DLD1 (cell line): ENCODE data around the gene C9orf153.

ENCODE experiments used
- in situ Hi-C: cut with HindIII; loops from 2 replicates; pipeline ENCODE4 v1.10.0; 2017; ENCODE audit warnings: low sequenced_read_pairs

The C9orf153 gene

DNA sequence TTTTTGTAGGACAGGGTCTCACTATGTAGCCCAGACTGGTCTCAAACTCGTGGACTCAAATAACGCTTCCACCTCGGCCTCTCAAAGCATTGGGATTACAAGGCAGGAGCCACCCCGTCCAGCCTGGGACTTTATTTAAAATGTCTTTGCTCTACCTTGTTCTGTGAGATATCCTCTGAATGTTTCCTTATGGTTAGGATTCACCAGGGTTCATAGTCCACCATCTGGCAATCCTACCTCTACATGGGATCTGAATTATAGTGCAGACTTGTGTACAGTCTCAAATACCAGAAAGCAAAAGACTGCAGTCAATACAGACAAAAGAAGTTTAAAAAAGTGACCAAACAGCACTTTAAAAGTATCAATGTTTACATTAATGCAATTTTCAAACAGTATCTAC is 12.8 kb upstream of the C9orf153 start:
- in situ Hi-C loops = no loop called here

DNA sequence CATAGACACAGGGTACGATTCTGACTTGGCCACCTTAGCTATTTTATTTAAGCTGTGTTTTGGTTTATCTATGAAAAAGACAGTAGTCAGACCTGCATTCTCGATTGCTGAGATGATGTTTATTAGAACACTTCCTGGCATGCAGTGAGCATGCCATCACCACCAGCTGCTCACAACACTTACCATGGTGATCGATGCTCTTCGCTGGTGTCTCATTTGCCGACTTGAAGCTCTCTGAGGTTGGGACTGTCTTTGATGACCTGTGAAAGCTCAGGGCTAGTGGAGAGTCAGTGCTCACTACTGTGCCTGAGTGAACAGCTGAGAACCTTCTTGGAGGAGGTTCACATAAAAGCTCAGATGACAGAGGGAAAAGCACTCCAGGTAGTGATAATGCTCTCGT is 4.4 kb upstream of the C9orf153 start:
- in situ Hi-C loops = no loop called here

DNA sequence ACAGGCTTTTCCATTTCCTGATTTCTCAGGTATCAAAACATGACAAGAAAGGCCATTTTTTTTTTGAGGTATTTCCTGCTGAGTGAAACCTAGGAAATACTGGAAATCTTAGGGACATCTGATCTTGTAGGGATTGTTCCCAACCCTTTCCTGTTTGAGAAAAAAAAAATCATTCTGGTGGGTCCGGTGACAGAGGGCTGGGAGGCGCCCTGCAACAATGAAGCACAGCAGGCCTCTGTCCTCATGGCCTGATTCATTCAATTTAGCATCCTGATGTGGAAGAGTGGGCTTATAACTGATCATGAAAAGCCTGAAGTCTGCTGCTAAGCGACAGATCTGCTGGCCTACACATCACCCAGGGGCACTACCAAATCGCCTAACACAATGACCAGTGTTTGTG is 3.0 kb upstream of the C9orf153 start:
- in situ Hi-C loops = no loop called here

DNA sequence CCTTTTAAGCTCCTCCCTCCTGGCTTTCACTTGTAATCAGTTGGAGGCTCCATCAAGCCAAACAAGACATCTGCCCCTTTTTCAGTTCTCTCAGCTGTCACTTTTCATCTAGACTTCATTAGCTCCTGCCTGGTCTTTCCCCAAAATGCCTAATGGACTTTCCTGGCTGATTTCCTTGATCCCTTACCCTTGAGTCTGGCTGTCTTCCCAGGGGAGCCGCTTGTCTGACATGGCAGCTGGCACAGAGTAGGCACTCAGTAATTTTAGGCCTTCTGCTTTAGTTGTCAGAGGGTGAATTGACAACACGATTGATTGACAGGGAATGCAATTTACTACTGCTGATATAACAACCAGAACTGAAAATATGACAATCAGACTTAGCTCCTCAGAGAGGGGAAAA is 2.1 kb downstream of the C9orf153 start:
- in situ Hi-C loops = no loop called here

DNA sequence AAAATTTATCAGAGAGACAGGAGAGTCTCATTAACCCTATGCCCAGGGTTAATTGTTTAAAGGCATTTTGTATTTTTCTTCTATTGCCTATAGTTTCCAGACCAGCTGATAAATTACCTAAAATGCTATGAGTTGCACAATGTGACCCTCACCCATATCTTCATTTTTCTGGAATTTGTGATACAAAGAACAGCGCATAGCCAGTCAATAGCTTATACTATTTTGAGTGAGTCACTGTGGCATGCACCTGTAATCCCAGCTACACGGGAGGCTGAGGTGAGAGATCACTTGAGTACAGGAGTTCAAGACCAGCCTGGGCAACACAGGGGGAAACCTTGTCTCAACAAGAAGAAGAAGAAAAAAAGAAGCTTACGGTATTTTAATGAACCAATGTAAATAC is 2.8 kb downstream of the C9orf153 start:
- in situ Hi-C loops = no loop called here

DNA sequence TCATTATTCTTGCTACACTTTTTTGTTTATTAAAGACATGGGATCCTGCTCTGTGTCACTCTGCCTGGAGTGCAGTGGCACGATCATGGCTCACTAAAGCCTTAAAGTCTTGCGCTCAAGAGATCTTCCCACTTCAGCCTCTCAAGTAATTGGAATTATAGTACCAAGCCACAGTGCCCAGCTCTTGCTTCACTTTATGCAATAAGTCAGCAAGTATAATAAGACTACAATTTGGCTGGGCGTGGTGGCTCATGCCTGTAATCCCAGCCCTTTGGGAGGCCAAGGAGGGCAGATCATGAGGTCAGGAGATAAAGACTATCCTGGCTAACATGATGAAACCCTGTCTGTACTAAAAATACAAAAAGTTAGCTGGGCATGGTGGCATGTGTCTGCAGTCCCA is 5.9 kb downstream of the C9orf153 start:
- in situ Hi-C loops = no loop called here

DNA sequence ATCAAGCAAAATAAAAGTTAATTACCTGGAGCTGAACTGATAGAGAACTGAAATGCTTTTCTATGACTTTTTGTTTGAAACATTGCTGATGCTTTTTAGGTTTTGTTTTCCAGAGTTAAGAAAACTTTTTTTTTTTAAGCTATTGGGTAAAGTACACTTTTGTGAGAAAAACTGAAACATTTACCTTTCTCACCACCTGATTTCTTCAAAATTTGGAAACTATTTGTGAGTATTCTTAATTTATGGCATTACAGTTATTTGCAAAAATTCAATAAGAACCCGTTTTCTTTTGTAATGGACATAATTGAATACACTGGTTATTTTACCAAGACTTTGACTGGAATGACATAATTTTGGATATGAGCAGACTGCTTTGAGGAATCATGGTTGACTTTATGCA is 6.6 kb downstream of the C9orf153 start:
- in situ Hi-C loops = no loop called here

DNA sequence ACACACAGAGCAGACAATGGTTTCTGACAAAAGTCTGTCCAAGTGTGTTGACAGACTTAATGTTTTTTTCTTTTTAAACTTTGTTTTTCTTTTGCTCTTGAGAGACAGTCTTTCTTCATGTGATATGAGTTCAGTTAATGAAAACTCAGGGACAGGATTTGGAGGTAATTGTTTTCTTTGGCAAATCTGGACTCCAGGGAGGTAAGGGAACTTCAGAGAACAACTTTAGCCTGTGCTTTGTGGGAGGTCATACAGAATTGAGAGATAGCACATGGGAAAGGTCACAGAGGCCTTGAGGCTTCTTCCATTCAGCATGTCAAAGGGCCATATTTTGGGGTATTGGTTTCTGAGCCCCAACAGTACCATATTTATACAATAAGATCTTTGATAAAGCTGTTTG is 9.3 kb downstream of the C9orf153 start:
- in situ Hi-C loops = no loop called here

DNA sequence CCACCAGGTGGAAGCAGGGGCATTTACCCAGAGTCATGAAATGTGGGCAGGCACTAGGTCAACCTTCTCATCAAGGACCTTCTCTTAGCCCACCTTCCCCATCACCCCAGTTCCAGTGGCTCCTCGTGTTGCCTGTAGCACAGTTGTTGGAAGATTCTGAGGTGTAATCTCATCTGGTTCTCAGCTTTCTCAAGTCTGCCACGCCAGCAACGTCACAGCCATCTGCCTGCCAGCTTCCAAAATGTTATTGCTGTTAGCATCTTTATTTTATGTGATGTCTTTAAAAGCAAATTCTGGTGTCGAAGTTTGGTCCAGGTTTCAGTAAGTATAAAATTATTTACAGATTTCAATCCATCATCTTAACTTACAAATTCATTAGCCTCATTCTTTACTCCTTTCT is 10.7 kb downstream of the C9orf153 start:
- in situ Hi-C loops = no loop called here

DNA sequence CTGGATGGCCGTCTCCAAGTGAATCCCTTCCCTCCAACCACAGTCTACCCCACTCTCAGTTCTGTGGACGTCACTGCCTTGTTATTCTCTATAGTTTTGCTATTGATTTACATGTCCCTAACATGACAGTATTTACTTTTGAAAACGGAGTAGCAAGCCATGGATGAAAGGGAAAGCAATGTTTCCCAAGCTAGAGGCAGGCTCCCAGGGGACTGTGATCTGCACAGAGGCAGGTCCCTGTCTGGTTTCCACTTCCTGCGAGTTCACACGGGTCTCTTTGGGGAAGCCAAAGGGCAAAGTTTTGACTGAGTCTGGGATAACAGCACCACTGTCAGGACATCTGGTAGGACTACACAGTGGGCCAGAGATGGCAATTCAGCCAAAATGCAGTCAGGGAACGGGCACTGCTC is 12.7 kb downstream of the C9orf153 start:
- in situ Hi-C loops = no loop called here

DNA sequence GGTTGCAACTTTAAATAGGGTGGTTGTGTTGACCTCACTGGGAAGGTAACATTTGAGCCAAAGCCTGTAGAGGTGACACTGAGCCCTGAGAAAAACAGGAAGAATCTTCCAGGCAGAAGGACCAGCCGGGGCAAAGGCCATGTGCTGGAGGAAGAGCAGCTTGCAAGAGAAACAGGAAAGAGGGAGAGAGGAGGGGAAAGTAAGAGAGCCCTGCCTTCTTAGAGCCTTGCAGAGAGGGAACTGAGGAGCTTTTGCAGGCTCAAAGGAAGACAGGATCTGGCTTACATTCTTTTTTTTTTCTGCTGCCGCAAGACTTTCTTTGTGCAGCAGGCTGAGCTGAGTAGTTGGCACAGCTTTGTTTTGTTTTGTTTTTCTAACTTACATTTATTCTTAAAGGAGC is 17.4 kb downstream of the C9orf153 start:
- in situ Hi-C loops = no loop called here

DNA sequence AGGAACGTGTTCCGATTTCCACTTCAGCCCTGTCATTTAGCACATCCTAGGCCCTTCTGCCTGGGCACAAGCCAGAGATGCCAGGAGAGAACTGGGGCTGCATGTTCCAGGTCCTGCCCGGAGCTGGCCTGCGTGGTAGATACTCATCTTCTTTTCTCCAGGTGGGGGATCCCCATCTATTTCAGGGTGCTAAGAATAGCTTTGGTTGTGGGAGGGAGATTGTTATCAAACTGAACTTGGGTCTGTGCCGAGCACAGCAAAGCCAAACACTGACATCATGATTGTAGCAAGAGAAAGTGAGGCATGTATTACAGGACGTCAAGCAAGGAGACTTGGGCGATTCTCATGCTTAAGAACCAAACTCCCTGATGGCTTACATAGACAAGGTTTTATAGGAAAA is 18.2 kb downstream of the C9orf153 start:
- in situ Hi-C loops = no loop called here

DNA sequence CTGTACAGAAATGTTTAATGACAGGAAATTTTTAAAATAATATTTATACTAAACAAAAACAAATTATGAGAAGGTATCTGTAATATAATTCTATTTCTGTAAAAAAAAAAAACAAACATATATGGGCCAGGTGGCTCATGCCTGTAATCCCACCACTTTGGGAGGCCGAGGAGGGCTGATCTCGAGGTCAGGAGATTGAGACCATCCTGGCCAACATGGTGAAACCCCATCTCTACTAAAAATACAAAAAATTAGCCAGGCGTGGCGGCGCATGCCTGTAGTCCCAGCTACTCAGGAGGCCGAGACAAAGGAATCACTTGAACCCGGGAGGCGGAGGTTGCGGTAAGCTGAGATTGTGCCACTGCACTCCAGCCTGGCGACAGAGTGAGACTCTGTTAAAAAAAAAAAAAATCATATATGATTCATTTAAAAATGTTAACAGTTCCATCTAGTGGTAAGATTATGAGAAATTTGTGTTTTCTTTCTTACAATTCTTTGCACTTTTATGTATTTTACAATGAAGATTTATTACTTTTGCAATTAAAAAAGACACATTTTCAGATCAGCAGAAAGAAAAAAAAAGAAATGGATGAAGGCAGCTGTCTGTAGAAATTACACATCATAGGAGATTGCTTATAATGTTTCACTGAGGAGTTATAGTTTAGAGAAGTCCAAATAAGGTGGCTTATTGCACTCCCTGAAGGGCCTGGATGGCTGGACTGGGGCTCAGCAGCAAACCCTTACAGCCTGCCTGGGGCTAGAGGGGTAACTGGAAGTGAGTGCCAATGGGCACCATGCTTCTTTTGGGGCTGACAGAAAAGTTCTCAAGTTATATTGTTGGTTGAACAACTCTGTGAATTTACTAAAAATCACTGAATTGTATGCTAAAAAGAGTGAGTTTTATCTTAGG is 20.3 kb downstream of the C9orf153 start:
- in situ Hi-C loops = no loop called here

DNA sequence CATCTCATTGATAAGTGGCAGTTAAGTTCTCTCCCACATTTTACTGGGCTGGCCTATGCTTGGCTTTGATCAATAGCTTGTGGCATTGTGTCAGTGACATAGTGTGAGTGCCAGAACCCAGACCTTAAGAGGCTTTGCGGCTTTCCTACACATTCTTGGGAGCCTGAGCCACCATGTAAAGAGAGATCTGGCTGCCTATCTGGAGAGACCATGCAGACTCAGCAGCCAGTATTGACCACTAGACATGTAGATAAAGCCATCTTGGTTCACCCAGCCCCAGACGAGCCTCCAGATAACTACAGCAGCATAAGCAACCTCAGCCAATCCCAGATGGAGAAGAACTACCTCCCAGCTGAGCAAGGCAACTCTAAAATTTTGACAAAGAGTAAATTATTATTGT is 28.6 kb downstream of the C9orf153 start:
- in situ Hi-C loops = no loop called here

DNA sequence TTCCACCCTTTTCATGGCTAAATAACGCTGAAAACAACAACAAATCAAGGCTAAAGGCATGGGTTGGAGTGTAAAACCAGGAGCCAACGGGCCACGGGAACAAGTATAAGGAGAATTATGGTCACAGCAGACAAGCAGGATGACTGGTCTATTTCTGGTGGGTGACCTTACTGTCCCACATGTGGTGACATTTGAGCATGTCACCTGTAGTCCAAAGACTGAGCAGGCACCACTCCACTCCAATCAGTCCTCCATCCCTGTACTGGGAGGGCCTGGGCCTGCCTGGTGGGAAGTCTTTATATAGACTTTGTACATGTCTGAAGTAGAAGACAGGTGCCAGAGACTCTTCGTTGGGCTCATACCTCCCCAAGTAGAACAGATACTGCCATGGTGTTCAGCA is 36.8 kb downstream of the C9orf153 start:
- in situ Hi-C loops = no loop called here

DNA sequence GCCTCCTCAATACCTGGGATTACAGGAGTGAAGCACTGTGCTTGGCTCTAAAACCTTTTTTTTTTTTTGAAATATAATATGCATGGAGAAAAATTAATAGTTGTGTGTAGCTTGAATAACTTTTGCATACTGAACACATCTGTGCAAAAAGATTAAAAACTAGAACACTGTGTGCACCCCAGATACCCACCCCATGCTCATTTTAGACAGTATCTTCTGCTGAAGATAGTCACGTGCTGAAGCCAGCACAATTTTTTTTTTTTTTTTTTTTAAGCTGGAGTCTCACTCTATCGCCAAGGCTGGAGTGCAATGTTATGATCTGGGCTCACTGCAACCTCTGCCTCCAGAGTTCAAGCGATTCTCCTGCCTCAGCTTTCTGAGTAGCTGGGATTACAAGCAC is 39.9 kb downstream of the C9orf153 start:
- in situ Hi-C loops = no loop called here

DNA sequence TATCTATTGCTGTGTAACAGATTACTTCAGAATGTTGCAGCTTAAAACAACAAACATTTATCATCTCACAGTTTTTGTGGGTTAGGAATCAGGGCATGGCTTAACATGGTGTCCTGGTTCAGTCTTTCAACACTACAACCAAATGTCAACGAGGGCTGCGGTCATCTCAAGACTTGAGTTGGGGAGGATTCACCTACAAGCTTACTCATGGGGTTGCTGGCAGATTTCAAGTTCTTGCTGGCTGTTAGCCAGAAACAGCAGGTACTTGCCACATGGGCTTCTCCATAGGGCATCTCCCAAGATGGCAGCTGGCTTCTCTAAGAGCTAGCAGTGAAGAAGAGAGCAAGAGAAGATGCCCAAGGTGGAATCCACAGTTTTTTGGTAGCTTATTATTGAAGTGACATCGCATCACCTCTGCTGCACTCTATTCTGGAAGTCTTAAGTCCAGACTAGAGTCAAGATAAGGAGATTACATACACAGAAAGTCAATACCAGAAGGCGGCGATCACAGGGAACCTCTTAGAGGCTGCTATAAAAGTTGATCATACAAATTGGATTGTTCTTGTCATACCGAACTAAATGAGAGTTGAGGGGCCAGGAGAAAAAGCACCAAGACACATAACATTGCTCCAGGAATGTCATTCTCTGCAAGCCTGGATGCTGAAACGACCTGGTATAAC is 42.2 kb downstream of the C9orf153 start:
- in situ Hi-C loops = no loop called here

DNA sequence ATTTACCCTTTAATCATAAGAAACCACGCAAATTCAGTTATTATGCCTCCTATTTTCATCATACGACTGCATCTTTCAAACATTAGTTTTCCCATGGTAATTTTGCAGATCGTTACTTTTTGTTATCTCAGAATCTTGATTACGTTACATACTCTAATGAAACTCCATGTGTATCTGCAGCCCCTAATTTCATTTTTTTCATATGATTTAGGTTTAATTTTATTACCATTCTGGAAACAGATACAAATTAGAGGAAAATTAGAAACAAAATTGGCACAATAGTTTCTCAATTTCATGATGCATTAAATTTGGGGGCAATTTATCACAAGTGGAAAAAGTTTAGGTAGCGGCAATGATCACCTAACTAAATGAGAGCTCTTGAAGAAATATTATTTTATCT is 52.3 kb downstream of the C9orf153 start:
- in situ Hi-C loops = no loop called here

DNA sequence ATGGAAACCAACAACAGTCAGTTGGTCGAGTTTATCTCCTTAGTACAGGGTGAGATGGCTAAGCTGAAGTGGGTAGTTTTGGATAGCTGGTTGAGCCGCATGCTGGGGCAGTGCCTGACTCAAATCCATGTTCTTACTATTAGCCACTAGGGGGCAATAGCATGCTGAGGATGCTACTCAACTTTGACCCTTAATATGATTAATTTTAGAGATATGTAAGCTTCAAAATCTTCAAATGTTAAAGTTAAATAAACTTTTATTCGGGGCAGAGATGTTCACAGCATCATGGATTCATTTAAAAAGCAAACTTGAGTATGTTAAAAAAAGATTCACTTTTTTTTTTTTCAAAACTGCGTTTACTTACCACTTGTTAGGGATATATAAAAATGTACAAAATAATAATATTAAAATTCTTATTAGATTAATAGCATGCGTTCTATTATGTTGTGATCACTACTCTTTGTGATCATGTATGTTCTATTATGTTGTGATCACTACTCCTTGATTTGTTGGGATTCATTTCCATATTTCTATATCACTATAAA is 57.0 kb downstream of the C9orf153 start:
- in situ Hi-C loops = no loop called here

DNA sequence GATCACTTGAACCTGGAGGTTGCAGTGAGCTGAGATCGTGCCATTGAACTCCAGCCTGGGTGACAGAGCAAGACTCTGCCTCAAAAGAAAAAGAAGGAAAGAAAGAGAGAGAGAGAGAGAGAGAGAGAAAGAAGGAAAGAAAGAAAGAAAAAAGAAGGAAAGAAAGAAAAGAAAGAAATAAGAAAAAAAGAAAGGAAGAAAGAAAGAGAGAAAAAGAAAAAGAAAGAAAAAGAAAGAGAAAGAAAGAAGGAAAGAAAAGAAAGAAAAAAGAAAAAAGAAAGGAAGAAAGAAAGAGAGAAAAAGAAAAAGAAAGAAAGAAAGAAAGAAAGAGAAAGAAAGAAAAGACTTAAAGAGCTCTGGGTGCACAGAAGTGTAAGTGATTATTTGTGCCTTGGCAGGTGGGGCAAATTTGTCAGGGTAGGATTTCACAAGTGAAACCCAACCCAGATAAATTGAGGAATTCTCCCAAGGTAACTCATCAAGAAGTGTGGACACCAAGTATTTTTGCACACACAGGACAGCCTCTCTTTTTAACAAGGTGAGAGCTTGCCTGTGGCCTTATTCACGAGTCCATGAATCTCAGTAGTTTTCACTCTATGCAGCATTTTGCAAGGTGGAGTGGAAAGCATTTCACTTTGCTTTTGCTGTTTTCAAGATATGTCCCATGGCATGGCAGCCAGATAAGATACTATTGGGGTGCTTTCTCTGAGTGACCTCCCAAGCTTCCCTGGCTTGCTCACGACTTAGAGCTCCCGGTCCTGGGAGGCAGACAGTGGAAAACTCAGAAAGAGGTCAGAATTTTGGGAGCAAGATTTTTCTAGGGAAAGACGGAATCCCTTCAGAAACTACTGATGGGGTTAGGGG is 57.8 kb downstream of the C9orf153 start:
- in situ Hi-C loops = no loop called here

DNA sequence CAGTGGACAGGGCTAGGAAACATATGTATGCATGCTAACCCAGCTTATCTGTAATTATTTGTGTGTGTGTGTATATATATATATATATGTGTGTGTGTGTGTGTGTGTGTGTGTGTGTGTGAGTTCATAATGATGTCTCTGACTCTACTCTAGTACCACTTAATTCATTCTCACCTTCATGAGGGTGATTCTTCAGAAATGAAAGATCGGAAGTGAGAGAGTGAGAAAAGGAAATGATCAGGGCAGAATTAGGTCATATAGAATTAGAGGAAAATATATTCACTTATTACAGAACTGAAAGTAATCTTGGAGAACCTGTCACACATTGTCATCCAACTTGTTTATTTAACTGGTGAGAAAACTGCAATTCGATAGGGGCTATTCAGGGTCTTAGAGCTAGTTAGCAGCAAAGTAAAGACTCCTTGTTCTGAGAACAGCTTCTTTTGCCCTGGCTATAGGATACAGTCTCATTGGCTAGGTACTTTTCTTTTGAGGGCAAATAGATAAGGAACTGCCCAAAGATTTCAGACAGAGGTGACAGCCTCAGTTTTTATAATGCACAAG is 58.8 kb downstream of the C9orf153 start:
- in situ Hi-C loops = no loop called here
